H9 (cell line): Measurements from ENCODE around the gene KRTAP19-5. TPM values are rescaled to one million over a fixed set of nuclear protein-coding genes. Genes with fewer than 3 reads are reported as not detected.

Source experiments
- DNase-seq: peaks from one replicate; pipeline ENCODE4 v3.0.0-alpha.2; 2017
- H2AFZ ChIP-seq: one replicate; pipeline ENCODE4 v1.6.1; 2013; ENCODE audit warnings: mild to moderate bottlenecking, low read length, control low read depth, moderate library complexity
- H2AK5ac ChIP-seq: 2 replicates; pipeline ENCODE4 v1.6.1; 2013; ENCODE audit warnings: low read length, control low read depth, mixed read lengths; ENCODE audit not compliant: insufficient read length
- H2BK120ac ChIP-seq: one replicate; pipeline ENCODE4 v1.6.1; 2013; ENCODE audit warnings: low read depth, mild to moderate bottlenecking, low read length, control low read depth, inconsistent platforms; ENCODE audit not compliant: poor library complexity, severe bottlenecking
- H2BK12ac ChIP-seq: 2 replicates; pipeline ENCODE4 v1.6.1; 2013; ENCODE audit warnings: low read length, control low read depth, mixed read lengths, low read depth; ENCODE audit not compliant: insufficient read length
- H2BK15ac ChIP-seq: 2 replicates; pipeline ENCODE4 v1.6.1; 2013; ENCODE audit warnings: low read depth, low read length, control low read depth
- H2BK20ac ChIP-seq: one replicate; pipeline ENCODE4 v1.6.1; 2013; ENCODE audit warnings: low read depth, mild to moderate bottlenecking, low read length, control low read depth, inconsistent platforms; ENCODE audit not compliant: poor library complexity, severe bottlenecking
- H2BK5ac ChIP-seq: 2 replicates; pipeline ENCODE4 v1.6.1; 2013; ENCODE audit warnings: low read length, control low read depth, mixed read lengths; ENCODE audit not compliant: insufficient read length
- H3K14ac ChIP-seq: 2 replicates; pipeline ENCODE4 v1.6.1; 2013; ENCODE audit warnings: low read length, control low read depth; ENCODE audit not compliant: insufficient read depth
- H3K18ac ChIP-seq: 2 replicates; pipeline ENCODE4 v1.6.1; 2013; ENCODE audit warnings: low read depth, mild to moderate bottlenecking, mixed read lengths, low read length, control low read depth; ENCODE audit not compliant: insufficient read length
- H3K23ac ChIP-seq: 2 replicates; pipeline ENCODE4 v1.6.1; 2013; ENCODE audit warnings: low read length, control low read depth, mixed read lengths, low read depth; ENCODE audit not compliant: insufficient read length
- H3K23me2 ChIP-seq: 2 replicates; pipeline ENCODE4 v1.6.1; 2013; ENCODE audit warnings: low read depth, mild to moderate bottlenecking, mixed read lengths, low read length, control low read depth; ENCODE audit not compliant: insufficient read length, poor library complexity, severe bottlenecking
- H3K27ac ChIP-seq: 2 replicates; pipeline ENCODE4 v1.5.1; 2013; ENCODE audit warnings: low read length, control low read depth, mixed read lengths, low read depth; ENCODE audit not compliant: insufficient read length
- H3K27me3 ChIP-seq: 2 replicates; pipeline ENCODE4 v1.6.1; 2013; ENCODE audit warnings: low read length, control low read depth, inconsistent platforms; ENCODE audit not compliant: insufficient read depth
- H3K4ac ChIP-seq: 2 replicates; pipeline ENCODE4 v1.6.1; 2013; ENCODE audit warnings: low read depth, mild to moderate bottlenecking, control low read depth, inconsistent platforms, low read length, moderate library complexity
- H3K4me1 ChIP-seq: 2 replicates; pipeline ENCODE4 v1.6.1; 2013; ENCODE audit warnings: low read length, control low read depth, inconsistent platforms; ENCODE audit not compliant: insufficient read depth
- H3K4me2 ChIP-seq: 2 replicates; pipeline ENCODE4 v1.6.1; 2013; ENCODE audit warnings: low read length, control low read depth, mixed read lengths; ENCODE audit not compliant: insufficient read length, insufficient read depth
- H3K56ac ChIP-seq: 2 replicates; pipeline ENCODE4 v1.6.1; 2013; ENCODE audit warnings: low read depth, mild to moderate bottlenecking, mixed read lengths, low read length, control low read depth; ENCODE audit not compliant: insufficient read length
- H3K79me1 ChIP-seq: 2 replicates; pipeline ENCODE4 v1.6.1; 2013; ENCODE audit warnings: low read depth, mild to moderate bottlenecking, moderate library complexity, low read length, control low read depth, inconsistent platforms; ENCODE audit not compliant: insufficient read depth, poor library complexity, severe bottlenecking
- H3K79me2 ChIP-seq: 2 replicates; pipeline ENCODE4 v1.6.1; 2013; ENCODE audit warnings: low read length, control low read depth, inconsistent platforms; ENCODE audit not compliant: insufficient read depth
- H3K9ac ChIP-seq: 2 replicates; pipeline ENCODE4 v1.6.1; 2013; ENCODE audit warnings: low read length, control low read depth, mixed read lengths; ENCODE audit not compliant: insufficient read length; ENCODE audit errors: extremely low read depth
- H3K9me3 ChIP-seq: one replicate; pipeline ENCODE4 v1.6.1; 2013; ENCODE audit warnings: low read depth, low read length, inconsistent platforms; ENCODE audit not compliant: control insufficient read depth
- H3T11ph ChIP-seq: one replicate; pipeline ENCODE4 v1.6.1; 2013; ENCODE audit warnings: mild to moderate bottlenecking, low read length, control low read depth, inconsistent platforms
- H4K20me1 ChIP-seq: one replicate; pipeline ENCODE4 v1.6.1; 2013; ENCODE audit not compliant: control insufficient read depth, insufficient read length, insufficient read depth
- H4K5ac ChIP-seq: 2 replicates; pipeline ENCODE4 v1.6.1; 2013; ENCODE audit warnings: low read depth, mild to moderate bottlenecking, mixed read lengths, low read length, control low read depth; ENCODE audit not compliant: insufficient read length
- H4K8ac ChIP-seq: replicated peaks from 2 replicates; pipeline ENCODE4 v1.6.1; 2013; ENCODE audit warnings: low read length, control low read depth, mixed read lengths, low read depth; ENCODE audit not compliant: insufficient read length
- H4K91ac ChIP-seq: 2 replicates; pipeline ENCODE4 v1.6.1; 2013; ENCODE audit warnings: low read depth, mild to moderate bottlenecking, moderate library complexity, mixed read lengths, low read length, control low read depth; ENCODE audit not compliant: insufficient read length
- H3K27ac Mint-ChIP-seq, 3 experiments: 2 replicates in 2 of 3; 3 replicates in 1 of 3; pipeline ENCODE4 v1.8.0; 2020 to 2021; ENCODE audit warnings: mixed read lengths in 3 of 3, mild to moderate bottlenecking in 1 of 3, moderate library complexity in 1 of 3
- H3K27me3 Mint-ChIP-seq: 2 replicates; pipeline ENCODE4 v1.8.0; 2021; ENCODE audit warnings: low read depth, mild to moderate bottlenecking, moderate library complexity, mixed read lengths
- H3K36me3 Mint-ChIP-seq, 3 experiments: 2 replicates in 2 of 3; 3 replicates in 1 of 3; pipeline ENCODE4 v1.8.0; 2020 to 2021; ENCODE audit warnings: low read depth in 3 of 3, mixed read lengths in 3 of 3; ENCODE audit not compliant: insufficient read depth in 1 of 3
- H3K4me1 Mint-ChIP-seq, 2 experiments: 2 replicates each; pipeline ENCODE4 v1.8.0; 2020; ENCODE audit warnings: mixed read lengths in 2 of 2
- H3K4me3 Mint-ChIP-seq, 2 experiments: 2 replicates in 1 of 2; 3 replicates in 1 of 2; pipeline ENCODE4 v1.8.0; 2020 to 2021; ENCODE audit warnings: mild to moderate bottlenecking in 2 of 2, mixed read lengths in 2 of 2, moderate library complexity in 1 of 2
- H3K9me3 Mint-ChIP-seq, 2 experiments: 2 replicates in 1 of 2; 3 replicates in 1 of 2; pipeline ENCODE4 v1.8.0; 2020; ENCODE audit warnings: mild to moderate bottlenecking in 2 of 2, mixed read lengths in 2 of 2, moderate library complexity in 1 of 2
- CTCF ChIP-seq: fragments of 200-600 bp; sonication (generic); conservative IDR thresholded peaks from 3 replicates; pipeline ENCODE4 v1.8.0; 2021; ENCODE audit warnings: antibody characterized with exemption, mild to moderate bottlenecking
- WGBS: extraction: QIAGEN DNeasy Blood & Tissue Kit; methylation state at CpG from one replicate; pipeline ENCODE4 v1.1.7; 2013; ENCODE audit warnings: missing lambda C conversion rate, low lambda C conversion rate, mixed read lengths; ENCODE audit not compliant: insufficient read length; ENCODE audit errors: extremely low coverage; 5-methylcytosine and 5-hydroxymethylcytosine counted together
- total RNA-seq: library from RNA; stranded (reverse); gene quantifications from 2 replicates; pipeline ENCODE4 v1.2.1, GENCODE V29; 2021

Gene KRTAP19-5
- total RNA-seq, 1 experiment from 2014 or later, result not detected

GRCh38 chr21:30468900-30469714 lies 32.8 kb downstream of the KRTAP19-5 start:
- H2BK12ac ChIP-seq, result no peak overlapping the region
- no peak overlapping the region for H3K9ac ChIP-seq
- Mint-ChIP-seq H3K9me3 (no peaks in the 10 kb centered on the region), H3K27ac (no peak overlapping the region), H3K27me3 (no peaks in the 10 kb centered on the region), H3K4me3 (no peak overlapping the region), H3K4me1 (no peaks in the 10 kb centered on the region), H3K36me3 (no peaks in the 10 kb centered on the region)
- H3K79me2 ChIP-seq, result no peaks in the 10 kb centered on the region
- no peak for TF ChIP-seq CTCF
- no peak overlapping the region for H2BK15ac ChIP-seq
- no peaks in the 10 kb centered on the region for H4K20me1 ChIP-seq
- no peak overlapping the region for H2AK5ac ChIP-seq
- H3K9me3 ChIP-seq, result no peaks in the 10 kb centered on the region
- no peaks in the 10 kb centered on the region for H3K4me1 ChIP-seq
- no peak overlapping the region for H3K23ac ChIP-seq
- no peak overlapping the region for H4K8ac ChIP-seq
- H2BK20ac ChIP-seq, result no peak overlapping the region
- no peak overlapping the region for H2BK5ac ChIP-seq
- no peak overlapping the region for H3K4me2 ChIP-seq
- H3K27ac ChIP-seq, result no peak overlapping the region
- no peak overlapping the region for H4K91ac ChIP-seq
- no peak overlapping the region for H3K56ac ChIP-seq
- H3K18ac ChIP-seq, result no peak overlapping the region
- no peaks in the 10 kb centered on the region for H3K79me1 ChIP-seq
- no peak overlapping the region for H4K5ac ChIP-seq
- WGBS, result no CpG with 5 or more reads among the region's 6 CpGs
- H2BK120ac ChIP-seq, result no peak overlapping the region
- DNase-seq, result no peak
- no peaks in the 10 kb centered on the region for H3K27me3 ChIP-seq
- H3K23me2 ChIP-seq, result no peaks in the 10 kb centered on the region
- no peak overlapping the region for H3K14ac ChIP-seq
- H3K4ac ChIP-seq, result no peak overlapping the region
- H2AFZ ChIP-seq, result no peak overlapping the region
- H3T11ph ChIP-seq, result no peak overlapping the region
